Measurements from ENCODE around the gene SKAP1.

SKAP1 gene

GRCh38 chr17:48113201-48113676 is 316.8 kb downstream of the SKAP1 start:
- no peak overlapping the region for H3K4me3 ChIP-seq (ENCODE audit: low read length)
- DNase-seq (ENCODE audit: low read depth, low spot score), result peak; percentile 86

- no peak for DNase-seq (ENCODE audit: low read depth, low spot score)
- no peak overlapping the region for H3K4me3 ChIP-seq (ENCODE audit: low read length)
These were observed 318.1 kb downstream of the SKAP1 start for GRCh38 chr17:48111937-48112241.

GRCh38 chr17:48110761-48111160 is 319.3 kb downstream of the SKAP1 start:
- no peak overlapping the region for H3K4me3 ChIP-seq (ENCODE audit: low read length)
- DNase-seq (ENCODE audit: low read depth, low spot score), result no peak

GRCh38 chr17:48107137-48108055 is 322.6 kb downstream of the SKAP1 start, which contains the start of gene SNX11:
Gene SNX11, plus strand, starts transcription at chr17:48107766. Its CDS starts 4,278 bp downstream, at chr17:48112044.
- peak within 1 kb of the TSS; percentile 66 for H3K4me3 ChIP-seq (ENCODE audit: low read length)
- DNase-seq (ENCODE audit: low read depth, low spot score), result peak; percentile 80

GRCh38 chr17:48106802-48107136 is 323.2 kb downstream of the SKAP1 start:
- no peak for DNase-seq (ENCODE audit: low read depth, low spot score)
- H3K4me3 ChIP-seq (ENCODE audit: low read length), result peak overlapping the region; percentile 66

GRCh38 chr17:48104440-48104839 is 325.6 kb downstream of the SKAP1 start:
- no peak overlapping the region for H3K4me3 ChIP-seq (ENCODE audit: low read length)
- no peak for DNase-seq (ENCODE audit: low read depth, low spot score)

- no peak overlapping the region for H3K4me3 ChIP-seq (ENCODE audit: low read length)
- no peak for DNase-seq (ENCODE audit: low read depth, low spot score)
These were observed 327.0 kb downstream of the SKAP1 start for GRCh38 chr17:48102798-48103715.

GRCh38 chr17:48102043-48102750 is 327.8 kb downstream of the SKAP1 start:
- H3K4me3 ChIP-seq (ENCODE audit: low read length), result no peak overlapping the region; the same call in 1 of the 2 replicates
- no peak for DNase-seq (ENCODE audit: low read depth, low spot score)

GRCh38 chr17:48101012-48101720 is 328.8 kb downstream of the SKAP1 start, which contains the start of gene CBX1:
Gene CBX1, minus strand, starts transcription at chr17:48101478. Its CDS starts 24,474 bp downstream, at chr17:48077004.
- H3K4me3 ChIP-seq (ENCODE audit: low read length), result peak within 1 kb of the TSS; percentile 82
- DNase-seq (ENCODE audit: low read depth, low spot score), result peak; percentile 93

GRCh38 chr17:48100591-48101011 is 329.4 kb downstream of the SKAP1 start:
- no peak for DNase-seq (ENCODE audit: low read depth, low spot score)
- H3K4me3 ChIP-seq (ENCODE audit: low read length), result peak overlapping the region; percentile 82

GRCh38 chr17:48100160-48100559 is 329.9 kb downstream of the SKAP1 start:
- no peak for DNase-seq (ENCODE audit: low read depth, low spot score)
- peak overlapping the region; percentile 82 for H3K4me3 ChIP-seq (ENCODE audit: low read length)

- no peak for DNase-seq (ENCODE audit: low read depth, low spot score)
- H3K4me3 ChIP-seq (ENCODE audit: low read length), result no peak overlapping the region
These were observed 334.4 kb downstream of the SKAP1 start for GRCh38 chr17:48095611-48096010.

GRCh38 chr17:48093341-48094045 is 336.5 kb downstream of the SKAP1 start:
- H3K4me3 ChIP-seq (ENCODE audit: low read length), result no peak overlapping the region
- no peak for DNase-seq (ENCODE audit: low read depth, low spot score)

GRCh38 chr17:48084932-48085331 is 345.1 kb downstream of the SKAP1 start:
- no peak for DNase-seq (ENCODE audit: low read depth, low spot score)
- no peak overlapping the region for H3K4me3 ChIP-seq (ENCODE audit: low read length)
